HG02973 (cell line): ENCODE data around the gene NLRP3.

Source experiments
- ATAC-seq: cut with Tn5 transposase; IDR thresholded peaks from one replicate; pipeline ENCODE4 v1.9.1; 2021; ENCODE audit warnings: moderate library complexity; ENCODE audit not compliant: unreplicated experiment

The NLRP3 gene

GRCh38 chr1:247435759-247436147 lies 19.8 kb downstream of the NLRP3 start:
- no peak for ATAC-seq

GRCh38 chr1:247437551-247438505 lies 21.9 kb downstream of the NLRP3 start:
- ATAC-seq: no peak

- peak; percentile 97 for ATAC-seq
Observed at GRCh38 chr1:247440001-247440620, 24.1 kb downstream of the NLRP3 start.

GRCh38 chr1:247441606-247442005 lies 25.6 kb downstream of the NLRP3 start:
- ATAC-seq: no peak

- ATAC-seq: no peak
Observed at GRCh38 chr1:247442164-247442563, 26.2 kb downstream of the NLRP3 start.

- ATAC-seq: no peak
Observed at GRCh38 chr1:247443641-247444040, 27.7 kb downstream of the NLRP3 start.

- no peak for ATAC-seq
Observed at GRCh38 chr1:247444571-247444970, 28.6 kb downstream of the NLRP3 start.

- ATAC-seq: no peak
Observed at GRCh38 chr1:247445526-247446356, 29.8 kb downstream of the NLRP3 start.

GRCh38 chr1:247447162-247447909 lies 31.4 kb downstream of the NLRP3 start:
- no peak for ATAC-seq

- no peak for ATAC-seq
Observed at GRCh38 chr1:247448107-247448791, 32.3 kb downstream of the NLRP3 start.

GRCh38 chr1:247451388-247452010 lies 35.5 kb downstream of the NLRP3 start:
- no peak for ATAC-seq

GRCh38 chr1:247452447-247453039 lies 36.6 kb downstream of the NLRP3 start:
- no peak for ATAC-seq

- no peak for ATAC-seq
Observed at GRCh38 chr1:247453245-247453644, 37.3 kb downstream of the NLRP3 start.

- no peak for ATAC-seq
Observed at GRCh38 chr1:247453997-247454396, 38.0 kb downstream of the NLRP3 start.

- no peak for ATAC-seq
Observed at GRCh38 chr1:247456021-247456420, 40.0 kb downstream of the NLRP3 start.

GRCh38 chr1:247456914-247457639 lies 41.1 kb downstream of the NLRP3 start:
- ATAC-seq: no peak

GRCh38 chr1:247459507-247459906 lies 43.5 kb downstream of the NLRP3 start:
- ATAC-seq: no peak

- no peak for ATAC-seq
Observed at GRCh38 chr1:247465796-247466195, 49.8 kb downstream of the NLRP3 start.

- no peak for ATAC-seq
Observed at GRCh38 chr1:247467129-247467528, 51.2 kb downstream of the NLRP3 start.
